IMR-90 (cell line): ENCODE results near the gene PCSK2.

Experiments used
- CTCF ChIP-seq: conservative IDR thresholded peaks from 2 replicates; pipeline ENCODE4 v1.5.1; 2012; ENCODE audit warnings: mild to moderate bottlenecking, low read depth, low read length, improper control_type of control experiment
- POLR2A ChIP-seq: IDR thresholded peaks from 2 replicates; pipeline ENCODE4 v1.6.1; 2012; ENCODE audit warnings: mild to moderate bottlenecking, low read depth, low read length

- TF ChIP-seq CTCF (no peak), POLR2A (no peak)
These were observed 244.1 kb downstream of the PCSK2 start for GRCh38 chr20:17470973-17471372.
